ES-I3 (cell line): ENCODE results near the gene TENT4A.

Experiments
- H3K36me3 ChIP-seq: 2 replicates; pipeline ENCODE4 v1.6.1; 2013; ENCODE audit warnings: mild to moderate bottlenecking, low read length, control low read depth, moderate library complexity; ENCODE audit not compliant: insufficient read depth
- H3K4me1 ChIP-seq: 2 replicates; pipeline ENCODE4 v1.6.1; 2013; ENCODE audit warnings: mild to moderate bottlenecking, control low read depth, low read length; ENCODE audit not compliant: insufficient read depth
- H3K9ac ChIP-seq: 2 replicates; pipeline ENCODE4 v1.6.1; 2013; ENCODE audit warnings: low read depth, mild to moderate bottlenecking, low read length, moderate library complexity
- H3K9me3 ChIP-seq: 2 replicates; pipeline ENCODE4 v1.6.1; 2013; ENCODE audit warnings: mild to moderate bottlenecking, low read length, moderate library complexity; ENCODE audit not compliant: control insufficient read depth, insufficient read depth

The TENT4A gene

DNA sequence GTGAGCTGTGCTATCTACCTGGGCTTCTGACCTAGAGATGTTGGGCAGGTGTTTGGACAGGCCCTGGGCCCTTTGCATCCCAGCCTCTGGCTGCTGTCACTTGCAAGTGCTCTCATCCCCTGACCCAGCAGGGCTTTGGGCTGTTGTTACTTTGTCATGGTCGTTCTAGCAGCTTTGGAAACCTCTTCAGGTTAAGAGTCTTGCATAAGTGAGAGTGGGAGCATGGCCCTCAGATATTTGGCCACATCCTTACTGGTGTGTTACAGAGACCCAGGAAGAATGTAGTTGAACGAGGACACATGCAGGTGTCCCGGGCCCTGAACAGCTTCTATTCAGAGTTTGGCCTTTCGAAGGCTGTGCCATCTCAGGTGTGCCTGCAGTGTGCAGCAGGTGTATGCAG is 4.5 kb downstream of the TENT4A start:
- no peaks in the 10 kb centered on the region for H3K36me3 ChIP-seq
- H3K4me1 ChIP-seq = peaks cover 20% of the 10 kb centered on the region
- H3K9ac ChIP-seq = no peak overlapping the region
- H3K9me3 ChIP-seq = no peaks in the 10 kb centered on the region; the same call in 1 of the 2 replicates

DNA sequence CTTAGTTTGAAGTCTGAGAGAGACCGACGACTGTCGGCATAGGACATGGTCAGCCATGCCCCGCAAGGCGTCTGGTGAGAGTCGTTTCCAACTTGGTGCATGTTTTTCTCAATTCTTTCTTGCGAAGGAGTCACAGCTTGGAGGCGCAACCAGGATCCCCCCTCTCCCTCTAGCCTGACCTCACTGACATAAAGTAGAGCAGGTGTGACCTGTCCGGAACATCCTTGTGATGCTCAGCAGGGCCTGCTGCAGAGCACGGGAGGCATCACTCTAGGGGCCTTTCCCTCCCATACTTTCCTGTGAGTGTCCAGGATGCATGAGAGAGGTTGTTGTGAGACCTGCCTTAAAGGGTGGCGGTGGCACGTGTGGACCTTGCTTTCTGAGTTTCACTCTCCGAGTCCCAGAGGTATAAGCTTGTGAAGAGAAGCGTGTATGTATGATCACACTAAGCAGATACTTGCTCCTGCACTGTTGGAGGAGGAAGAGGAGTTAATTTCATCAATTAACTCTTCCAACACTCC is 5.0 kb downstream of the TENT4A start:
- no peaks in the 10 kb centered on the region; the same call in 1 of the 2 replicates for H3K9me3 ChIP-seq
- no peak overlapping the region for H3K9ac ChIP-seq
- no peaks in the 10 kb centered on the region for H3K36me3 ChIP-seq
- peaks cover 20% of the 10 kb centered on the region for H3K4me1 ChIP-seq

DNA sequence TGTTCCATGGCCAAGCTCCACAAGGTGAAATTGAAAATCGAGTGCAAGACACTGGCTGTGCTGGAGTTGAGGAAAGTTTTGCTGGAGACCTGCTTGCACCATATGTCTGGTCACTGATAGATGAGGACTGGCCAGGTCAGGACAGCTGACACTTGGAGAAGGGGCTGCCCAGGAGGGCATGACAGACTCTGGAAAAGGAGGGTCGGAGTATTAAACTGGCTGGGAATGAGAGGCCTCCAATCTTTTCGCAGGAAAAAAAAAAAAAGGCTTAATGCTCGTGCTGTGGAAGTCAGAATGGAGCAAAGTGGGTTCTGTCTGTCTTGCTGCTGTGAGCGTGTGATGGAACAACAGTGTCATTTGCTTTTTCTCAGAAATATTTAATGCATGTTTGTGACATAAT is 5.5 kb downstream of the TENT4A start:
- H3K9me3 ChIP-seq = no peaks in the 10 kb centered on the region; the same call in 1 of the 2 replicates
- H3K9ac ChIP-seq = no peak overlapping the region
- H3K36me3 ChIP-seq = no peaks in the 10 kb centered on the region
- H3K4me1 ChIP-seq = peaks cover 20% of the 10 kb centered on the region

DNA sequence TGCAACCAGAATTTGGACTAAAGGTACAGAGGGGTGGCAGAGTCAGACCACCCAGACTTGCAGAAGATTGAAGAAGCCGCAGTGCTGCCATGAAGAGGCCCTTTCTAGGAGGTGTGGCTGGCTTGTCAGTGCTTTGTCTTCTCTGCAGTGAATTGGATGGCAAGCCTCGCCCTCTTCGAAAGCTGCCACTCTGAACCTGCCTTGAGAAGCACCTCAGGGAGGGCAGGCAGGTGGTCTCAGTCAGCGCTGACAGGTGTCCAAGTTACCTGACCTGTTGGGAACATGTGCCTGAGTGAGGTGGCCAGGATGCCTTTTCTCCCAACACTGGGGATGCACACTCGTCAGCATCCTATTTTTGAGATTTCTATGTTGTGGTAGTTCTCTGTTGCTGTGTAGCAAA is 6.2 kb downstream of the TENT4A start:
- peaks cover 20% of the 10 kb centered on the region for H3K4me1 ChIP-seq
- no peaks in the 10 kb centered on the region for H3K36me3 ChIP-seq
- no peak overlapping the region for H3K9ac ChIP-seq
- H3K9me3 ChIP-seq = no peaks in the 10 kb centered on the region; the same call in 1 of the 2 replicates

DNA sequence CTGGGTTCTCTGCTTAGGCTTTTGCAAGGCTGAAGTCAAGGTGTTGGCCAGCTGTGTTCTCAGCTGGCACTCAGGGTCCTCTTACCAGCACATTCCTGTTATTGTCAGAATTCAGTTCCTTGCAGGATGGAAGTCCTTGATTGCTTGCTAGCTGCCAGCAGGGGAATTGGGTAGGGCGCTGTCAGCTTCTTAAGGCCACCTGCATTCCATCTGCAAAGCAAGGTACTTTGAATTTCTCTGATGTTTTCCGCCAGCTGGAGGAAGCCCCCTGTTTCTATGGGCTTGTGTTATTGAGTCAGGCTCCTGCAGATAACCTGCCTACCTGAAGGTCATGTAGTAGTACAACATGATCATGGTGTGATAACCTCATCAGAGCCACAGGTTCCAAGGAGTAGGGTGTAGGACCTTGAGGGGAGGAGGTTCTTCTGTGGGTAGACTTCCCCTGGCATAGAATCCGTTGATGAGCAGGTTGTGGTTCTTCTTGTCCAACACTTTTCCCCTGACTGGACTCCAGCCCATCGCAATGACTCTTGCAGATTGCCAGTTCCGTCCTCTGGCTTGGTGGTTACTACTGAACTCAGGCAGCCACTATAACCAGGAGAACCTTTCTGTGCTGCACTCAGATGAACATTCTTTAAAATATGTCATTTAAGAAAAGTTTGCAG is 6.8 kb downstream of the TENT4A start:
- Histone ChIP-seq H3K4me1 (peaks cover 20% of the 10 kb centered on the region), H3K9me3 (no peaks in the 10 kb centered on the region), H3K36me3 (no peaks in the 10 kb centered on the region; the same call in 1 of the 2 replicates), H3K9ac (no peak overlapping the region)

DNA sequence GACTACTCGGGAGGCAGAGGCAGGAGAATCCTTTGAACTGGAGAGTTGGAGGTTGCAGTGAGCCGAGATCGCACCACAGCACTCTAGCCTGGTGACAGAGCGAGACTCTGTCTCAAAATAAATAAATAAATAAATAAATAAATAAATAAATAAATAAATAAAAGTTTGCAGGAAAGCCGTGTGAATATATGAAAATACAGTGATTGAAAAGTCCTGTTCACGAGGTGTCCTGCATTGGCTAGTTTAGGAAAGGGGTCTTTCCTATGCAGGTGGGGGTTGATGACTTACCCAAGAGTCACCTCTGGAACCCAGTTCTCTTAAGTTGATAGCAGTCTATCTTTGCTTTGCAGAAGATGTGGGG is 7.3 kb downstream of the TENT4A start:
- H3K9ac ChIP-seq = no peak overlapping the region
- H3K4me1 ChIP-seq = peaks cover 20% of the 10 kb centered on the region
- no peaks in the 10 kb centered on the region for H3K9me3 ChIP-seq
- no peaks in the 10 kb centered on the region; the same call in 1 of the 2 replicates for H3K36me3 ChIP-seq

DNA sequence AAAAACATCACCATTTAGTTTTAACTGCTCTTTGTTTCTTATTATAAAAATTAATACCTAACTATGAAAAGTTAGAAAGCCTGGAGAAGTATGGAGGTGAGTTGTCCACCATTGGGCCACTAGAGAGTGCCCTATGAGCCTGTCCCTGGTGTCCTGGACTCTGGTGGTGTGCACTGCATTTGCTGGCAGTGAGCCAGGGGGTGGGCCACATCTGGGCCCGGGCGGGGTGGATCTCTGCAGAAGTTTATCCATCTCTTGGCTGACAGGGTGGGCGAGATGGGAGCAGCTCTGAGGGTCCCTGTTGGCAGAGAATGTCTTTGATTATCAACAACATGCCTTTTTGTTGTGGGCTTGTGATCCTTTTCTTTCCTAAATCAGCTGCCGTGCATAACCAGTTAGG is 8.2 kb downstream of the TENT4A start:
- Histone ChIP-seq H3K9me3 (no peaks in the 10 kb centered on the region), H3K4me1 (peaks cover 14% of the 10 kb centered on the region), H3K9ac (no peak overlapping the region), H3K36me3 (no peaks in the 10 kb centered on the region; the same call in 1 of the 2 replicates)

DNA sequence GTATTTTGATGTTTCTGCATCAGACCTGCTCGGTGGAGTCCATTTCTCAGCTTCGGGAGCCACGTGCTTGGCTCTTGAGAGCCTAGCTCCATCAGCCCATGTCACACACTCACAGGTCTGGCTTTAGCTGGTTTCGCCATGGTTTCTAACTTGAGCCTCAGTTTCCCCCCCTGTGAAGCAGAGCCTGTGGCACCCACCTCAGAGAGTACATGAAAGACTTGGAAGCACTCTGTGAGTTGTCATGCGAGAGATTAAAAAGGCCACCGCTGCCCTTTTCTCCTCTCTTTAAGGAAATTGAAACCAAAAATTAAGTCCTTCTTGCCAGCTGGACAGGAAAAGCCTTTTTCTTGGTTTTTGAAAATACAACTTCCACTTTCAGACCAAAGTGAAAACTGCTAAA is 8.8 kb downstream of the TENT4A start:
- no peak overlapping the region for H3K9ac ChIP-seq
- no peaks in the 10 kb centered on the region; the same call in 1 of the 2 replicates for H3K36me3 ChIP-seq
- no peaks in the 10 kb centered on the region for H3K9me3 ChIP-seq
- H3K4me1 ChIP-seq = peaks cover 13% of the 10 kb centered on the region

DNA sequence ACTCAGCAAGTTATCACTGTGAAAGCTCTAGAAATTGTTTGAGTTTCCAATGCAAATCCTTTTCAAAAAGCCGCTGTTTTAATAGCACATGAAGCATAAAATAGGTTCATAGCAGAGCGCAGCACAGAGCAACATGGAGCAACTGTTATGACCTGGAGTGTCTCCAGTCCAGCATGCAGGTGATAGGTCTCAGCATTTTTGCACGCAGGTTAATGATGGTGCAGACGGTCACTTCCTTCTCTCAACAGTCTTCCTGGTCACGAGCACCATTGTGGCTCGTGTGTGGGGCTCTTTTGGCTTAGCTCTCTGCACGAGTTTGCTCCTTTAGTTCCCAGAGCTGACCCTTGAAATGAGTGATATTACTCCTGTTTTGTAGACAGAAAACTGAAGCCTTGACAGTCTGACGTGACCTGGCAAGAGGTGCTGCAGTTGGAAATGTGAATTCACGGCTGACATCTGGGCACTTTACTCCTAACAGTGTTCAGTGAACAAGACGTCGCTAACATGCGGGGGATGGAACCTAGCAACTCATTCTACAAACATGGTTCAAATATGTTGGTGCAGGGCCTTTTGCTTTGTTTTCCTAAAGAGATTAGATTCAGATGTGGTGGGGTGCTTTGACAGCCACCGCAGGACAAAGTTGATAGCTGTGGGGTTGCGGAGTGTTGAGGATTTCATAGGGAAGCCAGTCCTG is 10.0 kb downstream of the TENT4A start:
- Histone ChIP-seq H3K9me3 (no peaks in the 10 kb centered on the region), H3K9ac (no peak overlapping the region), H3K36me3 (no peaks in the 10 kb centered on the region; the same call in 1 of the 2 replicates), H3K4me1 (peaks cover 10% of the 10 kb centered on the region)

DNA sequence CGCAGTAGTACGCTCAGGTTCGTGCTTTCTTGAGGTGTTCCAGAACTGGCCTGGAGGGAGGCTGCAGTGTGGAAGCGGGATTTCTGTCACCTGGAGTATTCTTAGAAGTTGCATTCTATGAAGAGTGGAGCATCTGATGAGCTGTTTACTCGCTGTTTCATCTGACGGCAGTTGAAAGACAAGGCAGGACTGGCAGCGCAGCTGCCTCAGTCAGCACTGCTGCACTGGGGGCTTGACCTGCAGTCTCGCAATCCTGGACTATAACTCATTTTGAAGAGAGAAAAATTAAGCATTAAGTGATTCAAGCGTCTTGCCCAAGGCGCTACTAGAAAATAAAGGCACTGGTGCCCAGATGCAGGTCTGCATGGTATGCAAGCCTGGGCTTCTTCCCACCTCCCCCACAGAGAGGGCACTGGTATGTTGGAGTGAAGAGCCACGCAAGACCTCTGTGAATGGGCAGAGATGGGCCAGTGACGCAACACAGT is 10.6 kb downstream of the TENT4A start:
- Histone ChIP-seq H3K36me3 (no peaks in the 10 kb centered on the region; the same call in 1 of the 2 replicates), H3K4me1 (peaks cover 11% of the 10 kb centered on the region), H3K9me3 (no peaks in the 10 kb centered on the region), H3K9ac (no peak overlapping the region)

DNA sequence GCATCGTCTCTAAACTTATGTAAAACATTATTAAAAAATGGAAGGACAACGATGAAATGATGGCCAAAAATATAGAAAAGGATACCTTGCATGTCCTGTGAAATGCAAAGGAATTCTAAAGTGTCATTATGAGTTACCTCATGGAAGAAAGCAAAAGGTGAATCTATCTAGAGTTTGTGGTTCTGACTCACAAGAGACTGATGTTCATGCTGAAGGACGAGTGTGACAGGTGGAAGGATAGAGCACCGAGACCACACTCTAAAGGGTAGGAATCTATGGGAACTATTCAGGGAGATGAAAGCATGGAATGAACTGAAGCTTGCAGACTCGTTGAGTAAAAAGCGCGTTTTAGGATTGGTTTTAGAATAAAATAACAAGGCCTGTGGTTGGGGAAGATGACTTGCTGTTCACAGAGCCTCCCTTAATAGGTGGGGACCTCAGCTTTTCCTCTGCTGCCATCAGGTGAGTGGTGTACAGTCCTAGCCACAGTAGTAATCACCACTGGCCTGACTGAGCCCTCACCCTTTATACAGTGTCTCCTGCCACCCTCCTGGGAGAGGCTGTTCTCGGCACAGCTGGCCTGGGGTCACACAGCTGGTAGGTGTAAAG is 11.2 kb downstream of the TENT4A start:
- no peaks in the 10 kb centered on the region for H3K9me3 ChIP-seq
- H3K9ac ChIP-seq = no peak overlapping the region
- peaks cover 11% of the 10 kb centered on the region for H3K4me1 ChIP-seq
- no peaks in the 10 kb centered on the region; the same call in 1 of the 2 replicates for H3K36me3 ChIP-seq

DNA sequence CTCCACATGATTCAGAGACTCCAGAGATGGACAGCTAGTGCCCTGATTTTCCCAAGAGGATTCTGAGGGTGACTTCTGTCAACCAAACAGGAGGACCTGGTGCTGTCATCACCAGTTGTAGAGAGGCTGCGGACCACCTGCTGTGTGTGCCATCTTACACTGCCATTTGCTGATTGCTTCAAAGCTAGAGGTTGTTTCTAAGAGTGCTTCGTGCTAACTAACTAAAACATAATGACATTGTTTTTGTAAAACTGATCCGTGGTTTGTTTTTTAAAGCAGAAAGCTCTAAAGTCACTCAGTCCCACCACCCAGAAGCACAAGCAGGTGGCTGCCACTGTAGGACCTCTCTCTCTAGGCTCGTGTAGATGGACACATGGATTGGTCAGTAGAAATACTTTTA is 12.2 kb downstream of the TENT4A start:
- Histone ChIP-seq H3K9ac (no peak overlapping the region), H3K36me3 (no peaks in the 10 kb centered on the region; the same call in 1 of the 2 replicates), H3K4me1 (peaks cover 11% of the 10 kb centered on the region)

DNA sequence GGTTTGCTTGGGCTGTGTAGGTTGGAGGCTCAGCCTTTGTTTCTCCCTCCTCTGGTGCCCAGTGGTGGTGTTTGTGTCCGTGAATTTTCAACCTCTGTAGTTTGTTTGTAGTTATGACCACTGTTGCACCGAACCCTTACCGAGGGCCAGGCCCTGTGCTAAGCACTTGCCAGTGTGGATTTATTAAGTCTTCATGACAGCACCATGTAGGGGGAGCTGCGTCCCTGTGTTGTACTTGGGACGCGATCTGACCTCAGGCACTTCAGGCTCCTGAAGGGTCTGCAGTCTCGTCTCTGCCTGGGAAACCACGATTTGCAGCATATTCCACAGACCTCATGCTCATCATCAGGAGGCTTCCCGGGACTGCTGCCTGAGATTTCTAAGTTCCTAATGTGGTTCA is 12.8 kb downstream of the TENT4A start:
- H3K4me1 ChIP-seq = peaks cover 7% of the 10 kb centered on the region
- no peaks in the 10 kb centered on the region; the same call in 1 of the 2 replicates for H3K36me3 ChIP-seq
- H3K9ac ChIP-seq = no peak overlapping the region
- no peaks in the 10 kb centered on the region for H3K9me3 ChIP-seq

More for the DNA sequence above, 12.2 kb downstream of the TENT4A start:
- no peaks in the 10 kb centered on the region for H3K9me3 ChIP-seq

DNA sequence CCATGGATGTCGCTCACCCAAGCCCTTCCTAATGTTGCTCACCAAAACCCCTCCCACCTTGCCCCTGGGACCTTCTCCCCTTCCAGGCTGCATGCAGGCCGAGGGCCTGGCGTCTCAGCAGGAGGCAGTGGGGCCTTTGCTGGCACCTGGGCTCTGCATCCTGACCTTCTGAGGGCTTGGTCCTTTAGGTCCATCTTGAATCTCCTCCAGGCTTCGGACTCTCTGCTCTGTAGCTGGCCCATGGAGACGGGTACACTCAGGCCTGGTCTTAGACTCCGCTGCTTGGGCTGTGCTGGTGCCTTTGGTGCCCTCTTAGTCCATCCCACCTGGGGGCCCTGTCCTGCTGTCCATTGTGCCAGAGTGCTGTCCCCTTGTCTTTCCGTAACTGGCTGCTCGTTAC is 14.0 kb downstream of the TENT4A start:
- Histone ChIP-seq H3K9me3 (no peaks in the 10 kb centered on the region), H3K9ac (no peak overlapping the region), H3K36me3 (no peaks in the 10 kb centered on the region; the same call in 1 of the 2 replicates), H3K4me1 (peaks cover 13% of the 10 kb centered on the region)
